Keratinocyte (primary cell): ENCODE results near the gene PPM1H. TPM values are rescaled to one million over a fixed set of nuclear protein-coding genes. Genes with fewer than 3 reads are reported as not detected.

Experiments used
- DNase-seq: peaks from one replicate; pipeline ENCODE4 v3.0.0-alpha.2; 2011; ENCODE audit warnings: low read depth, missing footprints, low spot score
- FAIRE-seq: peaks from 2 replicates; lab custom pipeline; 2011; peaks lifted over from hg19 to GRCh38; lab: Jason Lieb, UNC
- H2AFZ ChIP-seq: 2 replicates; pipeline ENCODE4 v1.6.0; 2012; ENCODE audit warnings: low read length, control low read depth, inconsistent platforms; ENCODE audit not compliant: control insufficient read depth
- H3K27ac ChIP-seq: 2 replicates; pipeline ENCODE4 v1.5.1; 2011; ENCODE audit warnings: low read length; ENCODE audit not compliant: control insufficient read depth, insufficient read depth
- H3K27me3 ChIP-seq: 3 replicates; pipeline ENCODE4 v1.6.0; 2011; ENCODE audit warnings: low read length; ENCODE audit not compliant: control insufficient read depth, insufficient read depth; ENCODE audit errors: extremely low read depth
- H3K36me3 ChIP-seq, 2 experiments: 2 replicates in 1 of 2; 3 replicates in 1 of 2; pipeline ENCODE4 v1.5.1; 2011; ENCODE audit warnings: low read length in 2 of 2, mild to moderate bottlenecking in 1 of 2; ENCODE audit not compliant: control insufficient read depth in 2 of 2, insufficient read depth in 2 of 2; ENCODE audit errors: extremely low read depth in 1 of 2
- H3K4me1 ChIP-seq: 3 replicates; pipeline ENCODE4 v1.5.1; 2011; ENCODE audit warnings: low read length; ENCODE audit not compliant: control insufficient read depth, insufficient read depth; ENCODE audit errors: extremely low read depth
- H3K4me2 ChIP-seq: 3 replicates; pipeline ENCODE4 v1.6.0; 2011; ENCODE audit warnings: low read depth, low read length; ENCODE audit not compliant: control insufficient read depth, insufficient read depth; ENCODE audit errors: extremely low read depth
- H3K4me3 ChIP-seq, 3 experiments: fragments of 200-600 bp in 1 of 3; sonication (generic) in 1 of 3; 2 replicates in 2 of 3; 3 replicates in 1 of 3; pipeline ENCODE4 v1.5.1; 2011 to 2016; ENCODE audit warnings: low read length in 3 of 3, mild to moderate bottlenecking in 3 of 3, control low read depth in 2 of 3, inconsistent platforms in 1 of 3, low read depth in 1 of 3, mixed read lengths in 1 of 3, mixed run types in 1 of 3, moderate library complexity in 1 of 3; ENCODE audit not compliant: control insufficient read depth in 2 of 3, insufficient read depth in 2 of 3; ENCODE audit errors: extremely low read depth in 1 of 3
- H3K79me2 ChIP-seq: 2 replicates; pipeline ENCODE4 v1.6.0; 2012; ENCODE audit warnings: low read length; ENCODE audit not compliant: control insufficient read depth, insufficient read depth
- H3K9ac ChIP-seq: 3 replicates; pipeline ENCODE4 v1.6.0; 2011; ENCODE audit warnings: low read length; ENCODE audit not compliant: control insufficient read depth, insufficient read depth; ENCODE audit errors: extremely low read depth
- H3K9me1 ChIP-seq: 3 replicates; pipeline ENCODE4 v1.6.0; 2011; ENCODE audit warnings: low read length; ENCODE audit not compliant: control insufficient read depth, insufficient read depth; ENCODE audit errors: extremely low read depth
- H3K9me3 ChIP-seq: 2 replicates; pipeline ENCODE4 v1.5.1; 2012; ENCODE audit warnings: low read depth, low read length; ENCODE audit not compliant: control insufficient read depth
- H4K20me1 ChIP-seq: 3 replicates; pipeline ENCODE4 v1.6.0; 2011; ENCODE audit warnings: low read length; ENCODE audit not compliant: control insufficient read depth, insufficient read depth; ENCODE audit errors: extremely low read depth
- CTCF ChIP-seq, 3 experiments: IDR thresholded peaks in 1 of 3; conservative IDR thresholded peaks in 1 of 3; optimal IDR thresholded peaks in 1 of 3; 2 replicates in 2 of 3; 3 replicates in 1 of 3; pipeline versions ENCODE3 to v1.5.1; 2011; ENCODE audit warnings: low read length in 3 of 3, mild to moderate bottlenecking in 3 of 3, moderate library complexity in 2 of 3, control low read depth in 1 of 3, inconsistent platforms in 1 of 3; ENCODE audit not compliant: insufficient read depth in 2 of 3; ENCODE audit errors: extremely low read depth in 1 of 3
- EZH2 ChIP-seq: IDR thresholded peaks from one replicate; pipeline ENCODE4 v1.6.1; 2012; ENCODE audit warnings: inconsistent platforms, mild to moderate bottlenecking, low read length, moderate library complexity
- dilution Hi-C: fragments of 300-500 bp; cut with MboI; formaldehyde crosslinking; loops from one replicate; pipeline ENCODE4 v1.7.0; 2020; ENCODE audit warnings: low sequenced_read_pairs; ENCODE audit not compliant: extremely low pct_ligation_motif_present
- polyA plus RNA-seq, 5 experiments: library from polyadenylated mRNA; depleted of rRNA in 3 of 5; stranded (reverse) in 3 of 5; stranded (forward) in 1 of 5; unstranded in 1 of 5; fragments of >200 nt; gene quantifications; 1 replicate in 1 of 5; 2 replicates in 3 of 5; 3 replicates in 1 of 5; pipeline versions ENCODE4 v1.2.1 to v1.2.3, GENCODE V29; 2011 to 2012; ENCODE audit warnings: missing spikeins in 2 of 5, low read depth in 1 of 5, low replicate concordance in 1 of 5

The PPM1H gene
- polyA plus RNA-seq, 1 donor (not counting 4 experiments of a cell fraction or from before 2014, with no cell fraction given), result 0.09 TPM

GRCh38 chr12:62789851-62790250 is 145.1 kb downstream of the PPM1H start:
- peaks cover 22% of the 10 kb centered on the region for H3K4me1 ChIP-seq
- dilution Hi-C loops, result loop anchor here (25.0 kb wide), 1 partner anchor 178 kb away; no protein-coding TSS in a partner anchor
- H3K36me3 ChIP-seq, result no peaks in the 10 kb centered on the region
- no peaks in the 10 kb centered on the region for H3K27me3 ChIP-seq
- no peaks in the 10 kb centered on the region for H3K9me3 ChIP-seq
- no peaks in the 10 kb centered on the region for H3K79me2 ChIP-seq
- H3K4me2 ChIP-seq, result no peak overlapping the region
- H3K27ac ChIP-seq, result no peak overlapping the region
- no peak for FAIRE-seq
- no peak overlapping the region for H3K9ac ChIP-seq
- no peak for TF ChIP-seq EZH2
- H2AFZ ChIP-seq, result no peak overlapping the region
- no peaks in the 10 kb centered on the region for H4K20me1 ChIP-seq
- H3K9me1 ChIP-seq, result no peaks in the 10 kb centered on the region
- no peak overlapping the region for H3K4me3 ChIP-seq
- DNase-seq, result no peak

- Histone ChIP-seq H3K36me3 (no peaks in the 10 kb centered on the region), H3K9me3 (no peaks in the 10 kb centered on the region), H3K9me1 (no peaks in the 10 kb centered on the region), H3K27ac (no peak overlapping the region), H3K27me3 (no peaks in the 10 kb centered on the region), H3K4me1 (peaks cover 29% of the 10 kb centered on the region), H2AFZ (no peak overlapping the region), H3K4me2 (no peak overlapping the region), H3K79me2 (no peaks in the 10 kb centered on the region), H3K9ac (no peak overlapping the region), H4K20me1 (no peaks in the 10 kb centered on the region), H3K4me3 (no peak overlapping the region)
- no peak for DNase-seq
- dilution Hi-C loops, result loop anchor here (25.0 kb wide), 1 partner anchor 175 kb away; no protein-coding TSS in a partner anchor
- TF ChIP-seq EZH2 (no peak), CTCF (optimal IDR thresholded peaks at IDR 0.05 in 1 of 3, IDR thresholded peaks at IDR 0.05 in 1 of 3, conservative IDR thresholded peaks at IDR 0.05 in 1 of 3; ENCODE audit: extremely low read depth in 1 of 3, insufficient read depth in 2 of 3, low read length in 3 of 3) (no peak)
- FAIRE-seq, result no peak
Observed at GRCh38 chr12:62787611-62788010, 147.3 kb downstream of the PPM1H start.

GRCh38 chr12:62787023-62787422 is 147.9 kb downstream of the PPM1H start:
- DNase-seq, result no peak
- Histone ChIP-seq H3K4me2 (no peak overlapping the region), H3K4me1 (peaks cover 29% of the 10 kb centered on the region), H3K36me3 (no peaks in the 10 kb centered on the region), H3K79me2 (no peaks in the 10 kb centered on the region), H3K27ac (no peak overlapping the region), H3K9me1 (no peaks in the 10 kb centered on the region), H4K20me1 (no peaks in the 10 kb centered on the region), H3K4me3 (no peak overlapping the region), H3K27me3 (no peaks in the 10 kb centered on the region), H3K9me3 (no peaks in the 10 kb centered on the region), H3K9ac (no peak overlapping the region), H2AFZ (no peak overlapping the region)
- TF ChIP-seq EZH2, result no peak
- no peak for TF ChIP-seq CTCF (optimal IDR thresholded peaks at IDR 0.05 in 1 of 3, IDR thresholded peaks at IDR 0.05 in 1 of 3, conservative IDR thresholded peaks at IDR 0.05 in 1 of 3; ENCODE audit: extremely low read depth in 1 of 3, insufficient read depth in 2 of 3, low read length in 3 of 3)
- dilution Hi-C loops, result loop anchor here (25.0 kb wide), 1 partner anchor 175 kb away; no protein-coding TSS in a partner anchor
- FAIRE-seq, result no peak
